Measurements from ENCODE around the gene CLEC4F. TPM values are rescaled to one million over a fixed set of nuclear protein-coding genes. Genes with fewer than 3 reads are reported as not detected.

The CLEC4F gene
- total RNA-seq, 1 experiment from 2014 or later, result not detected

DNA sequence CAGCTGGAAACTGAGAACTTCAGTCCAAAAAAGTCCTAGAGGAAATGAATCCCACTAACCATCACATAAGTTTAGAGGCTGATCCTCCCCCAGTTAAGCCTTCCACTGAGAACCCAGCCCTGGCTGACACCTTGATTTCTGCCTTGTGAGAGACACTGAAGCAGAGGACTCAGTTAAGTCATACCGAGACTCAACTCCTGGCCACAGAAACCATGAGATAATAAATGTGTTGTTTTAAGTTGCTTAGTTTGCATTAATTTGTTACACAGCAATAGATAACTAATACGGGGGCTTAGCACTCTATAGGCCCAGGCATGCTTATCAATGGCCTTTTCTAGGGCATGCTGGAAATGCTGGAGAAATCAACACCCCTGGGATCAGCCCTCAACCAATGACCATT is 49.0 kb downstream of the CLEC4F start:
- peaks cover 17% of the 10 kb centered on the region for H3K27me3 Mint-ChIP-seq (ENCODE audit: low read depth)
- H2BK5ac ChIP-seq (ENCODE audit: insufficient read length, low read length), result no peak overlapping the region
- H3K79me2 ChIP-seq (ENCODE audit: insufficient read depth, low read length), result peaks cover 2% of the 10 kb centered on the region; the same call in 1 of the 2 replicates
- no peak for DNase-seq
- H4K91ac ChIP-seq (ENCODE audit: insufficient read length, low read depth, low read length), result no peak overlapping the region
- no peak overlapping the region for H3K14ac ChIP-seq (ENCODE audit: insufficient read depth, low read length)
- H3K56ac ChIP-seq (ENCODE audit: insufficient read length, low read depth, low read length), result no peak overlapping the region
- peaks cover 6% of the 10 kb centered on the region; the same call in 1 of the 2 replicates for H3K4me1 ChIP-seq (ENCODE audit: insufficient read depth, low read length)
- TF ChIP-seq, protein P1, sequence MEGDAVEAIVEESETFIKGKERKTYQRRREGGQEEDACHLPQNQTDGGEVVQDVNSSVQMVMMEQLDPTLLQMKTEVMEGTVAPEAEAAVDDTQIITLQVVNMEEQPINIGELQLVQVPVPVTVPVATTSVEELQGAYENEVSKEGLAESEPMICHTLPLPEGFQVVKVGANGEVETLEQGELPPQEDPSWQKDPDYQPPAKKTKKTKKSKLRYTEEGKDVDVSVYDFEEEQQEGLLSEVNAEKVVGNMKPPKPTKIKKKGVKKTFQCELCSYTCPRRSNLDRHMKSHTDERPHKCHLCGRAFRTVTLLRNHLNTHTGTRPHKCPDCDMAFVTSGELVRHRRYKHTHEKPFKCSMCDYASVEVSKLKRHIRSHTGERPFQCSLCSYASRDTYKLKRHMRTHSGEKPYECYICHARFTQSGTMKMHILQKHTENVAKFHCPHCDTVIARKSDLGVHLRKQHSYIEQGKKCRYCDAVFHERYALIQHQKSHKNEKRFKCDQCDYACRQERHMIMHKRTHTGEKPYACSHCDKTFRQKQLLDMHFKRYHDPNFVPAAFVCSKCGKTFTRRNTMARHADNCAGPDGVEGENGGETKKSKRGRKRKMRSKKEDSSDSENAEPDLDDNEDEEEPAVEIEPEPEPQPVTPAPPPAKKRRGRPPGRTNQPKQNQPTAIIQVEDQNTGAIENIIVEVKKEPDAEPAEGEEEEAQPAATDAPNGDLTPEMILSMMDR (conservative IDR thresholded peaks at IDR 0.05), result no peak
- H4K5ac ChIP-seq (ENCODE audit: insufficient read length, low read depth, low read length), result no peak overlapping the region
- WGBS (ENCODE audit: extremely low coverage, insufficient read length, low lambda C conversion rate), result no CpG with 5 or more reads among the region's 2 CpGs
- H3K79me1 ChIP-seq (ENCODE audit: insufficient read depth, low read depth, low read length, poor library complexity, severe bottlenecking), result no peaks in the 10 kb centered on the region
- H3K23ac ChIP-seq (ENCODE audit: insufficient read length, low read depth, low read length), result no peak overlapping the region
- no peak overlapping the region for H2BK12ac ChIP-seq (ENCODE audit: insufficient read length, low read depth, low read length)
- no peak overlapping the region for H2BK15ac ChIP-seq (ENCODE audit: low read depth, low read length)
- no peak overlapping the region for H3K27ac Mint-ChIP-seq
- no peaks in the 10 kb centered on the region for H3K36me3 Mint-ChIP-seq (ENCODE audit: insufficient read depth in 1 of 3, low read depth in 3 of 3)
- H2BK20ac ChIP-seq (ENCODE audit: low read depth, low read length, poor library complexity, severe bottlenecking), result no peak overlapping the region
- H3K18ac ChIP-seq (ENCODE audit: insufficient read length, low read depth, low read length), result no peak overlapping the region
- H3K4ac ChIP-seq (ENCODE audit: low read depth, low read length), result no peak overlapping the region
- H3K27me3 ChIP-seq (ENCODE audit: insufficient read depth, low read length), result no peaks in the 10 kb centered on the region
- no peak overlapping the region for H3K4me2 ChIP-seq (ENCODE audit: insufficient read depth, insufficient read length, low read length)
- H4K8ac ChIP-seq (replicated peaks; ENCODE audit: insufficient read length, low read depth, low read length), result no peak overlapping the region
- H3K4me3 Mint-ChIP-seq, result no peak overlapping the region
- H3K9me3 Mint-ChIP-seq, result no peaks in the 10 kb centered on the region; a peak in 1 of 5 replicates
- no peaks in the 10 kb centered on the region for H4K20me1 ChIP-seq (ENCODE audit: control insufficient read depth, insufficient read depth, insufficient read length)
- no peak overlapping the region for H2BK120ac ChIP-seq (ENCODE audit: low read depth, low read length, poor library complexity, severe bottlenecking)
- H3K27ac ChIP-seq (ENCODE audit: insufficient read length, low read depth, low read length), result no peak overlapping the region
- no peak overlapping the region for H3K9ac ChIP-seq (ENCODE audit: extremely low read depth, insufficient read length, low read length)
- peaks cover 26 to 37% of the 10 kb centered on the region in 2 experiments for H3K4me1 Mint-ChIP-seq
- peaks cover 4% of the 10 kb centered on the region for H3K23me2 ChIP-seq (ENCODE audit: insufficient read length, low read depth, low read length, poor library complexity, severe bottlenecking)
- no peak overlapping the region for H2AK5ac ChIP-seq (ENCODE audit: insufficient read length, low read length)
- no peak overlapping the region for H3T11ph ChIP-seq (ENCODE audit: low read length)
- no peaks in the 10 kb centered on the region for H3K9me3 ChIP-seq (ENCODE audit: control insufficient read depth, low read depth, low read length)
- no peak overlapping the region for H2AFZ ChIP-seq (ENCODE audit: low read length)
